Tongue (tissue), 2 donors: Measurements from ENCODE around the gene SHROOM3. TPM values are rescaled to one million over a fixed set of nuclear protein-coding genes. Genes with fewer than 3 reads are reported as not detected.
"Not testable (repeated sequence)": the region's sequence is repeated elsewhere in the genome, so short reads cannot be mapped to it uniquely, and the experiment has no call there.

Experiments
- DNase-seq: peaks from one replicate; pipeline ENCODE4 v3.0.0-alpha.2; 2015
- total RNA-seq: library from RNA; depleted of rRNA; stranded (reverse); fragments of >200 nt; gene quantifications from one replicate; pipeline ENCODE4 v1.2.3, GENCODE V29; 2014

The SHROOM3 gene
- total RNA-seq: 17.5 TPM

DNA sequence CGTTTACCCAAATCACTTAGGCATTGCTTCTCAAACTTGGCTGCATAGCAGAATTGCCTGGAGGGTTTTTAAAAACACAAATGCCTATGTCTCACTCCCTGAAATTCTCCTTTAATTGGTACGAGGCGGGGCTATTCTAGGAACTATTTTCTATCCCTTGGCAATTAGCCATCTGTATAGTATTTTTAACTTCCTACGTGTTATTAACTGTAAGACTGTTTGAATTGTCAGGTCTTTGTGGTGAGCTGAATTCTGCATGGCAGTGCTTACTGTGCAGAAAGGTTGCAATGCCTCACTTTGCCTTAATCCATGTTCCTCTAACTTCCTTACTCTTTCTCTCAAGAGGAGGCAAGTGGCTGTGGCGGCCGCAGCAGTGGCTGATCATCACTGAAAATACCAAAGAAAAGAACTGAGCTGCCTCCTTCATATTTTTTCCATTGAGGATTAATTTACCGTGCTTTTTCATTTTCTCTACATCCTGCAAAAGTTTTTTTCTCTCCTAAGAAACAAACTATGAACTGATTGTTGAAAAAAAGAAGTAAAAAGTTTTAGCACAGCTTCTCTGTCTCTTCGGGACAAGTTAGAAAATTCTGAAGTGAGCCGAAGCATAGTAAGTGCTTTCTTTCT is at the start of gene SHROOM3:
SHROOM3 (plus strand) TSS at position 329 of the 627 bp plus-strand sequence. CDS start 824 bp downstream, outside the sequence.
- peak; percentile 28 for DNase-seq

- DNase-seq: no peak
Measured at GRCh38 chr4:76385974-76386373, 49.1 kb upstream of the SHROOM3 start.

- DNase-seq: no peak
Measured at GRCh38 chr4:76386566-76387305, 48.3 kb upstream of the SHROOM3 start.

GRCh38 chr4:76388160-76388908 is 46.7 kb upstream of the SHROOM3 start:
- DNase-seq: no peak

DNA sequence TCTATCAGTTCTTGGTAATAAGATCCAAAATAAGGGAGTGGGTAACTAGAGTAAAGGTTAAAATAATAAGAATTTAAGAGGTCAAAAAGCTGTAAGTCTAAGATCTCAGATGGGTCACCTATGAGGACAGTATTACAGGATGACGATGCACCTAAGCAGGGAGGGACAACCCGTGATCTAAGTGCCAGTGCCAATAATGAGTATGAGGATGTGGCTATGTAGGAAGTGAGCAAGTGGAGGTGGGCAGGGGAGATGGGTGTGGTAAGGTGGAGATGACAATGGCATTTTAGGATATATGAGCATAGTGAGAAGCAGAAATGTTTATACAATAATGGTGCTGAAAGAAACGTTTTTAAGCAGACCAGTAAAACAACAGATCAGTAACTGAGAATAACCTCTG is 33.4 kb upstream of the SHROOM3 start:
- DNase-seq: no peak

DNA sequence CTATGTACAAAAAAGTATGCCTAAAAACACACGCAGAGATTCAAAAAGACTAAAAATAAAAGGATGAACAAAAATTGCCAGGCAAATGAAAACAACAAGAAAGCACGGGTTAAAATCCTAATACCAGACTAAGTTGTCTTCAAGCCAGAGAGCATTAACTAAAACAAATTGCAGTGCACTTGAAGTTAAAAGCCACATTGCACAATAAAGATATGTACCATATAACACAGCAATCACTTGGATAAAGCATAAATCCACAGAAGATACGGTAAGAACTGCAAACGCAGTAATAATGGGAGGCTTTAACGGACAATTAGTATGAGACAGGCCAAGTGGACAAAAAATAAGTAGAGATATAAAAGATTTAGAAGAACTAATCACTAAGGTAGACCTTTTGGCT is 28.9 kb upstream of the SHROOM3 start:
- DNase-seq: no peak

DNA sequence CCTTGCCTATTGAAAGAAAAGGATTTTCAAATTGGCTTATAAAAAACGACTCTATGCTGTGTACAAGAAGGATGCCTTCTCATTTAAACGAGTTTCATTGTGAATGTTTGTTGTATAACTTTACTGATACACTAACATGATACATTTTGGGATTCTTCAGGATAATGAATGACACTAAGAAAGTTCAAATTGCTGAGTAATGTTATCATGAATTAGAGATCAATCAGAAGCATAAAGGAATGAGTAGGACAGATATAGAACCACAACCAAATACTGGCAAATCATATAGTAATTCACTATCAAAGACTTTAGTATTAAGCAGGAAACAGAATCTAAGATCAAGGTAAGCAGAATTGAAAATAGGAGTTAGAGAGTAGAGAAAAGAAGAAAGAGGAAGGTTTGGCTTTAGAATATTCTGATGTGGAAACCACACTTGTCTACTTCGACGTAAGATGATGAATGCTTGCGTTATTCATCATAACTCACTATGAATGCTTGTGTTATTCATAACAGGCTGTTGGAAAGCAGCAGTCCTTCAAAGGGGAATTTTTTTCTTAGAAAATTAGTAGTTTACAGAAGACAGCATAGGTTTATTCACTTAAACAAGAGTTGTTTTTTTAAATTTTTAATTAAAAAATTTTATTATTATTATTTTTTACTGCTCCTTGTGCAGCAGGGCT is 27.4 kb upstream of the SHROOM3 start:
- DNase-seq: no peak

DNA sequence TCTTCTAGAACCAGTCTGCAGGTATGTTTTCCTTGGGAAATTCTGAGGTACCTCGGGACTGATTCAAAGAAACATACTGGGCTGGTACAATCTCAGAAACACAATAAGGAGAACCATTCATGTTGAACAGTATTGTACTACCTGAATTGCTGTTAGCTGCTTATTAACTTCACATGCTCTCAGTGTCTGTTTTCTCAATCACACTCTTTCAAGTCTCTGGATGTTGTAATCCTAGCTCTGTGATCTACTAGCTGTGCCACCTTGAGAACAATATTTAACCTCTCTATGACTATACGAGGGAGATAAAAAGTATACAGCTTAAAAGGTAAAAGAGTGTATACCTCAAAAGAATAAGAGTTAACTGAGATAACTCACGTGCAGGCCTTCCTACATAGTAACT is 24.4 kb upstream of the SHROOM3 start:
- DNase-seq: no peak

DNA sequence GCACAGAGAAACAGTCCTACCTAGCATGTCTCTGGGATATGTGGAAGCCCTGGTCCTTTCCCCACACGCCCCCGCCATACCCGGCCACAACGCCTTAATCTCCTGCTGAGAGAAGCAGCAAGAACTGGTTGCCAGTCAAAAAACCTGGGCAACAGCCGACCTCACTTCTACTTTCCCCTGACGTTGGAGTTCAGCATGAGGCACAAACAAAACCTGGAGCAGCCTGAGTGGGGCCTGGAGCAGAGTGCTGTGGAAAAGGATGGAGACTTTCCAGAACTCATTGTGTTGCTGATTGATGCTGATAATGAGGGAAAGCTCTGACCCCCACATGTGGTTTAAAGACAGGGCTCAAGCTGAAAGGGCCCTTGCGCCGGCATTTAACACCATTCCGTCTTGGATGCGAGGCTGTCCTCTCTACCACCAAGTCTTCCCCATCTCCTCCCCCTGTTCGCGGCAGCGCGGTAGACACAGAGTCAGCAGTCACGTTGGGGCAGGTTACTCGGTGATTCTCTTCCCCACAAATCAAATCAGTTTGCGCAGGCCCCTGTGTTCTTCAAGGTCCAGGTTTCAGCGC is 14.8 kb upstream of the SHROOM3 start:
- DNase-seq: peak; percentile 22

DNA sequence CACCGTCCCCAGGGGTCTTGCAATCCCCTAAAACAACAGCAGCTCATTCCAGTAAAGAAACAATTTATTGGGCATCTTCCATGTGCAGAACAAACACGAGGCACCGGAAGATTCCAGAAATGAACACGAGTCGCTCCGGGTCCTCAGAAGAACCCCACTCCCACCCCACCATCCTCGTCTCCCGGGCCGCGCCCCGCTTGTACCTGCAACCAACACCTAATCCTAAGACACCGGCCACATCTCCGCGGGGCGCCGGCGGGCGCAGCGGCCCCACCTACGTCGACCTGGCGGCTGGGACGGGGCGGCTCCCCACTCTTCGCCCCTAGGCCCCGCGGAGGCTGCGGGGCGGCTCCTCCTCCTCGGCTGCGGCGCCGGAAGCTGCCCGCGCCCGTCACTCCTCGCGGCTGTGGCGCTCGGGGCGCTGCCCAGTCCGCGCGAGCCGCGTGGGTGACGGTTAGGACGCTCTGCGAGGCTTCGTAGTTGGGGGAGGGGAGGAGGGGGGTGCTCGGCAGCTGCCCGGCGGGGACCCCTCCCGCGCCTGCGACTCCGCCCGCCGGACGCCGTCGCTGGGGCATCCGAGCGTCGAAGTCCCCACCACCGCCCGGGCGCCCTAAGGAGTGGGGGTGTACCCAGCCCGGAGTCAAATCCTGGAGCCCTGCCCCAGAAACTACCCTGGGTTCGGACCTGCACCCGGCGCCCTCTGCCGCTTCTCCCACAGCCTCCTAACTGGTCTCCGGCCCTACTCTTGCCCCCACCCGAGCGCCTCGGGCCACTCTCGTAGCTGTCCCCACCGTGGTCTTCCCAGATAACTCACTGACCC is 14.1 kb upstream of the SHROOM3 start, which contains the start of gene CCDC158:
CCDC158 (minus strand) TSS at position 380 of the 820 bp plus-strand sequence. CDS start 17,934 bp downstream, outside the sequence.
- DNase-seq: peak; percentile 53

DNA sequence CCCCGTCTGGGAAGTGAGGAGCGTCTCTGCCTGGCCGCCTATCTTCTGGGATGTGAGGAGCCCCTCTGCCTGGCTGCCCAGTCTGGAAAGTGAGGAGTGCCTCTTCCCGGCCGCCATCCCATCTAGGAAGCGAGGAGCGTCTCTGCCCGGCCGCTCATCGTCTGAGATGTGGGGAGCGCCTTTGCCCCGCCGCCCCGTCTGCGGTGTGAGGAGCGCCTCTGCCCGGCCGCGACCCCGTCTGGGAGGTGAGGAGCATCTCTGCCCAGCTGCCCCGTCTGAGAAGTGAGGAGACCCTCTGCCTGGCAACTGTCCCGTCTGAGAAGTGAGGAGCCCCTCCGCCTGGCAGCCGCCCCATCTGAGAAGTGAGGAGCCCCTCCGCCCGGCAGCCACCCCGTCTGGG is 11.9 kb upstream of the SHROOM3 start:
- not testable (repeated sequence) for DNase-seq

- DNase-seq: peak; percentile 30
Measured at GRCh38 chr4:76426272-76426671, 8.8 kb upstream of the SHROOM3 start.

- DNase-seq: no peak
Measured at GRCh38 chr4:76429636-76430035, 5.4 kb upstream of the SHROOM3 start.

GRCh38 chr4:76430519-76431388 is 4.3 kb upstream of the SHROOM3 start:
- peak; percentile 61 for DNase-seq

DNA sequence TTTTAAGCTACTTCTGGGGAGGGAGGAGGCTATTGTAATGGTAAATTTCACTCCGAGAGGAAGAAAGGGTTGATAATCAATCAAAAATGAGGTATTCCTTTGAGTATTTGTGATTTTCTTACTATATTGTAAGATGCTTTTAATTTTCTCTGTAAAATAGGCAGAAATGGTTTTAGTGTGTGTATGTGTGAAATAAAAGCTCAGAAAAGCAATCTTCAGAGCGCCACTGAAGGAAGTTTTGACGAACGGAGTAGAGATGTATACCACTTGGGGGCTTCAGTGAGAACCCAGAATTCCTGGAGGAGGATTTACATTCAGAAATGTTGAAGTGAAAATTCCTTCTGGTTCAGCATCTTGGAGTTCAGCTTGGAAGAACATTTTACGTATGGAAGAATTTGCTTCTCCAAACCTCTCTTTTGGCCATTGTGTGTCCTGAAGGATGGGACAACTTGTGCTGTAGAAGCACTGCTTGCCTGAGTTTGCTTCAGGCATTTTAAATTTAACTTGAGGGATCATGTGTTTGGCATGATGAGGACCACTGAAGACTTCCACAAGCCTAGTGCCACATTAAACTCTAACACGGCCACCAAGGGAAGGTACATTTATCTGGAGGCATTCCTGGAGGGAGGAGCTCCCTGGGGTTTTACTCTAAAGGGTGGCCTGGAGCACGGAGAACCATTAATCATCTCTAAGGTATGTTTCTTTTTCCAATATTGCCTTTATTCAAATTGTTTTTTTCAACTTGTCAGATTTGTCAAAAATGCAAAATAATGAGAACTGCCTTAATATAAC is 695 bp downstream of the SHROOM3 start:
- peak; percentile 33 for DNase-seq

DNA sequence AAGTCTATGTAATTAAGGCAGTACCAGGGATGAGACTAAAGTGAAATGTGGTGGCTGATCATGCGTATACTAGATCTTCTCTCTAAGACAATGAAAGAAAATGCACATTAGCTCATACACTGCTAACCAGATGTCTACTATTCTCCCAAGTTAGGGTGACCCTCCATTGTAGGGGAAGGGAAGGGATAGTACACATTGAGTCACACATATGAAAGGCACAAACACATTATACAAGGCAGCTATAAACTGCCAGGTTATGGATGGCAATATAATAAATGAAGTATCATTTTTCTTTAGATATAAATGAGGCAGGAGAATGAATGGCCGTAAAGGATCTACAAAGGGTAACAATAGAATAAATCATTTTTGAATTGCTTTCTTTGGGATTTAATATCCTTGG is 4.5 kb downstream of the SHROOM3 start:
- DNase-seq: no peak

- DNase-seq: no peak
Measured at GRCh38 chr4:76441881-76442280, 6.9 kb downstream of the SHROOM3 start.

DNA sequence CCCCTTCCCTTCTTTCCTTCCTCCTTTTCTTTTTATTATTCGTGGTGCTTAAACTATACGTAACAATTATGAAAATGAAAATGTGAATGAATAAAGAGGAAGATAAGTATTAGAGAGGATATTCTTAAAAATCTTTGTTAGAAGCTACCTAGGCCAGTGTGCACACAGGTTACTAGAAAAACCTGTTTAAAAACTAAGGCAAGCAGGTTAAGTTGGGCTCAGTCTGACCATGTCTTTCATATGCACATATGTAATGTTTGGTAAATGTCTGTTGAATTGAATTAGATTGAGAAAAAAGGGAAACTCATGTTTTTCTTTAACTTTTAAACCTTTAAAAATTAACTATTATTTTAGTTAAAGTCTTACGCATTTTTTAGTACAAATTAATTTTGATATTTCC is 7.8 kb downstream of the SHROOM3 start:
- DNase-seq: no peak

DNA sequence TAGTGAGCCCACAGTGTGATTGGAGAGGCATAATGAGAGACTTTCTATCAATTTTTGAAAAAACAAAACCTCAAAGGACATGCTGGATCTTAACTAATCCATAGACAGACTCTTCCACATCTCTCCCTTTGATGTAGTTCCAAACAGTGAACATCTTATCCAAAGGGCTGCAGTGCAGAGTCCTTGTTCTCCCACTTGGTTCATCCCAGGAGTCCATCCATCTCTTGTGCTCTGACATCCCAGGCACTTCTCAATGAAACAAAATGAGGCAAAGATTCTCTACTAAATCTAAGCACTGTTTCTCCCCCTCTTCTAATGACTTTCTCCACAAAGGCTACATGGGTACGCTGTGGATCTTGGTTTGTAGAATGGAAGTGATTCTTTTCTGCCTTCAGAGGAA is 8.3 kb downstream of the SHROOM3 start:
- no peak for DNase-seq
